SK-N-SH (cell line): ENCODE data around the gene ABCF3. TPM values are rescaled to one million over a fixed set of nuclear protein-coding genes. Genes with fewer than 3 reads are reported as not detected.
"Not testable (repeated sequence)": the region's sequence is repeated elsewhere in the genome, so short reads cannot be mapped to it uniquely, and the experiment has no call there.

Experiments used
- CTCF ChIA-PET: fragments of 300-600, 350-600 bp; formaldehyde crosslinking; extraction: SDS; loops from one replicate; lab custom pipeline; 2021; lab: Yijun Ruan, JAX
- POLR2A ChIA-PET: fragments of 350-600 bp; sonication (Branson Sonifier 250); formaldehyde crosslinking; extraction: SDS; loops from one replicate; lab custom pipeline; 2020; ENCODE audit warnings: antibody characterized with exemption, inconsistent platforms; lab: Yijun Ruan, JAX
- DNase-seq: peaks from one replicate; pipeline ENCODE4 v3.0.0; 2012
- H2AFZ ChIP-seq: fragments of 200-600 bp; sonication (generic); 2 replicates; pipeline ENCODE4 v1.8.1; 2016; ENCODE audit warnings: antibody characterized with exemption, mild to moderate bottlenecking, low read depth
- H3F3A ChIP-seq: fragments of 200-600 bp; sonication (generic); replicated peaks from 2 replicates; pipeline ENCODE3; 2016; ENCODE audit warnings: antibody characterized with exemption, mild to moderate bottlenecking; ENCODE audit not compliant: insufficient read depth
- H3K27ac ChIP-seq, 2 experiments: fragments of 200-500 bp in 1 of 2; fragments of 200-600 bp in 1 of 2; sonication (Bioruptor generic) in 1 of 2; sonication (generic), shearing (Covaris generic) in 1 of 2; 2 replicates each; pipeline versions ENCODE4 v1.5.1 to v1.6.1; 2014 to 2016; ENCODE audit warnings: low read depth in 2 of 2, inconsistent platforms in 1 of 2, low read length in 1 of 2, mild to moderate bottlenecking in 1 of 2, mixed read lengths in 1 of 2
- H3K27me3 ChIP-seq: fragments of 200-600 bp; sonication (generic), shearing (Covaris generic); 2 replicates; pipeline ENCODE4 v1.6.1; 2016; ENCODE audit warnings: mixed run types; ENCODE audit not compliant: insufficient read depth
- H3K36me3 ChIP-seq, 2 experiments: fragments of 200-500 bp in 1 of 2; fragments of 200-600 bp in 1 of 2; sonication (Bioruptor generic) in 1 of 2; sonication (generic) in 1 of 2; replicated peaks in 1 of 2; 2 replicates each; pipeline versions ENCODE3 to v1.5.1; 2014 to 2016; ENCODE audit warnings: low read length in 1 of 2, mild to moderate bottlenecking in 1 of 2; ENCODE audit not compliant: insufficient read depth in 2 of 2, control insufficient read depth in 1 of 2
- H3K4me1 ChIP-seq, 2 experiments: fragments of 200-500 bp in 1 of 2; fragments of 200-600 bp in 1 of 2; sonication (Bioruptor generic) in 1 of 2; sonication (generic), shearing (Covaris generic) in 1 of 2; 2 replicates each; pipeline versions ENCODE4 v1.5.1 to v1.6.1; 2014 to 2016; ENCODE audit warnings: low read depth in 1 of 2, low read length in 1 of 2, mixed run types in 1 of 2; ENCODE audit not compliant: insufficient read depth in 2 of 2, control insufficient read depth in 1 of 2
- H3K4me2 ChIP-seq: fragments of 200-600 bp; sonication (generic), shearing (Covaris generic); 2 replicates; pipeline ENCODE4 v1.6.1; 2017; ENCODE audit warnings: mixed run types
- H3K4me3 ChIP-seq, 2 experiments: fragments of 200-500 bp in 1 of 2; fragments of 200-600 bp in 1 of 2; sonication (Bioruptor generic) in 1 of 2; sonication (generic), shearing (Covaris generic) in 1 of 2; 2 replicates each; pipeline versions ENCODE4 v1.5.1 to v1.8.1; 2014 to 2016; ENCODE audit warnings: low read depth in 2 of 2, inconsistent platforms in 1 of 2, low read length in 1 of 2, mild to moderate bottlenecking in 1 of 2, mixed read lengths in 1 of 2, moderate library complexity in 1 of 2
- H3K79me2 ChIP-seq: fragments of 200-600 bp; sonication (generic); 2 replicates; pipeline ENCODE4 v1.8.1; 2017; ENCODE audit warnings: mild to moderate bottlenecking; ENCODE audit not compliant: insufficient read depth
- H3K9ac ChIP-seq: fragments of 200-600 bp; sonication (generic); 2 replicates; pipeline ENCODE4 v1.6.1; 2017; ENCODE audit warnings: mixed run types
- H3K9me2 ChIP-seq: fragments of 200-600 bp; sonication (generic); 2 replicates; pipeline ENCODE4 v1.6.1; 2017; ENCODE audit warnings: mixed run types
- H3K9me3 ChIP-seq: fragments of 200-600 bp; sonication (generic); 2 replicates; pipeline ENCODE4 v1.6.1; 2017; ENCODE audit warnings: mixed run types, mild to moderate bottlenecking, moderate library complexity
- H4K20me1 ChIP-seq: fragments of 200-600 bp; sonication (generic); 2 replicates; pipeline ENCODE4 v1.6.1; 2017; ENCODE audit warnings: mild to moderate bottlenecking, mixed run types; ENCODE audit not compliant: insufficient read depth
- ELF1 ChIP-seq: IDR thresholded peaks from 2 replicates; pipeline ENCODE4 v1.4.0; 2012
- FOSL2 ChIP-seq: IDR thresholded peaks from 2 replicates; pipeline ENCODE4 v1.4.0; 2012; ENCODE audit warnings: low read depth, mild to moderate bottlenecking, moderate library complexity, borderline replicate concordance
- GABPA ChIP-seq: IDR thresholded peaks from 2 replicates; pipeline ENCODE4 v1.4.0; 2012; ENCODE audit warnings: low read depth, mild to moderate bottlenecking
- NRF1 ChIP-seq: IDR thresholded peaks from 2 replicates; pipeline ENCODE4 v1.6.1; 2012; ENCODE audit warnings: low read depth, mild to moderate bottlenecking, low read length
- POLR2AphosphoS5 ChIP-seq: IDR thresholded peaks from 2 replicates; pipeline ENCODE4 v1.6.1; 2012; ENCODE audit warnings: low read depth, low read length
- RAD21 ChIP-seq: IDR thresholded peaks from 2 replicates; pipeline ENCODE4 v1.6.1; 2012; ENCODE audit warnings: mild to moderate bottlenecking, low read length
- RCOR1 ChIP-seq: fragments of 150-350 bp; IDR thresholded peaks from 2 replicates; pipeline ENCODE4 v1.6.1; 2017; ENCODE audit warnings: antibody characterized with exemption, low read length
- RFX5 ChIP-seq: IDR thresholded peaks from 2 replicates; pipeline ENCODE4 v1.6.1; 2012; ENCODE audit warnings: mild to moderate bottlenecking, improper control_type of control experiment, low read length
- SIN3A ChIP-seq: IDR thresholded peaks from 2 replicates; pipeline ENCODE4 v1.6.1; 2012; ENCODE audit warnings: low read depth, mild to moderate bottlenecking, low read length, moderate library complexity, borderline replicate concordance
- SMC3 ChIP-seq: IDR thresholded peaks from 2 replicates; pipeline ENCODE4 v1.6.1; 2012; ENCODE audit warnings: low read depth, low read length, improper control_type of control experiment
- TAF1 ChIP-seq: IDR thresholded peaks from 2 replicates; pipeline ENCODE4 v1.6.1; 2012; ENCODE audit warnings: low read depth, mild to moderate bottlenecking, low read length, moderate library complexity, borderline replicate concordance
- TCF12 ChIP-seq: IDR thresholded peaks from 2 replicates; pipeline ENCODE4 v1.4.0; 2012
- TEAD4 ChIP-seq: IDR thresholded peaks from 2 replicates; pipeline ENCODE4 v1.4.0; 2012; ENCODE audit warnings: mild to moderate bottlenecking, borderline replicate concordance; ENCODE audit not compliant: insufficient read depth
- YY1 ChIP-seq: IDR thresholded peaks from 2 replicates; pipeline ENCODE4 v1.4.0; 2012; ENCODE audit warnings: low read depth, mild to moderate bottlenecking
- WGBS: methylation state at CpG from one replicate; pipeline ENCODE4 v1.1.6; 2017; ENCODE audit warnings: low lambda C conversion rate; 5-methylcytosine and 5-hydroxymethylcytosine counted together
- polyA plus RNA-seq, 3 experiments: library from polyadenylated mRNA; depleted of rRNA; stranded (reverse); fragments of >200 nt; gene quantifications; 2 replicates each; pipeline ENCODE4 v1.2.3, GENCODE V29; 2012
- TF ChIP-seq, protein P1 (sequence below): fragments of 200-600 bp; sonication (generic); IDR thresholded peaks from 2 replicates; pipeline ENCODE4 v1.6.1; 2017; ENCODE audit warnings: antibody characterized with exemption, mild to moderate bottlenecking, moderate library complexity
- TF ChIP-seq, protein P2 (sequence below): IDR thresholded peaks from 2 replicates; pipeline ENCODE4 v1.4.0; 2012; ENCODE audit warnings: low read depth, borderline replicate concordance
- TF ChIP-seq, protein P3 (sequence below): fragments of 150-350 bp; IDR thresholded peaks from 2 replicates; pipeline ENCODE4 v1.6.1; 2016; ENCODE audit warnings: mild to moderate bottlenecking, low read depth, low read length
- TF ChIP-seq, protein P4 (sequence below): IDR thresholded peaks from 2 replicates; pipeline ENCODE4 v1.4.0; 2012; ENCODE audit warnings: low read depth
- TF ChIP-seq, protein P5 (sequence below): fragments of 150-350 bp; IDR thresholded peaks from 2 replicates; pipeline ENCODE4 v1.6.1; 2017; ENCODE audit warnings: antibody characterized with exemption, low read length, low read depth, borderline replicate concordance

The ABCF3 gene
- polyA plus RNA-seq, 1 of the 3 experiments (the other 2 are of a cell fraction) = 55.6 TPM

DNA sequence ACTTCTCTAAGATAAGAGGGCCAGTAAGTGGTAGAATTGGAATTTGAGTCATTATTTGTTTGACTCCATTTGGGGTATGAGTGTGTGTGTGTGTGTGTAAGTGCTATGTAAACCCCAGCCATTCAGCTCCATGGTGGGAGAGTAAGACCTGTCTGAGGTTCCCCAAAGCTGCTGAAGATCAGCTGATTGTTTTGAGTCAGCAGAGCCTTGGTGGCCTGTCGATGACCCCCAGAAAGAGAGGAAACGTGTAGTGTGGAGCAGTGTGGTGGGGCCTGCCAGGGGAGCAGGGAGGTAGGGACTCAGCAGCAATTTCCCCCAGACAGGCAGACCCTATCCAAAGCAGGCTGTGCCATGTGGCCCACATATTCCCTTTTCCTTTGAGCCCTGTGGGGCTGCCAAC lies 25.5 kb upstream of the ABCF3 start:
- Histone ChIP-seq H3K4me2 (0 out of 2 replicates have a peak overlapping the region, but pooled peaks have one; percentile 19), H3K27ac (no peak overlapping the region), H4K20me1 (peaks cover 83% of the 10 kb centered on the region), H3K9me2 (no peaks in the 10 kb centered on the region), H3K9ac (no peak overlapping the region), H3K4me3 (no peak overlapping the region), H3K9me3 (no peaks in the 10 kb centered on the region), H3F3A (peaks cover 9% of the 10 kb centered on the region), H3K4me1 (peaks cover 13% of the 10 kb centered on the region in 2 experiments; a peak in 3 of 4 replicates), H3K27me3 (no peaks in the 10 kb centered on the region), H2AFZ (no peak overlapping the region), H3K36me3 (peaks cover 24% of the 10 kb centered on the region in 2 experiments), H3K79me2 (peaks cover 92% of the 10 kb centered on the region)
- DNase-seq = no peak
- POLR2A ChIA-PET = no interaction called here
- TF ChIP-seq NRF1 (no peak), RFX5 (no peak), TCF12 (no peak), TAF1 (no peak), SIN3A (no peak), FOSL2 (no peak), GABPA (no peak), ELF1 (no peak), TEAD4 (no peak), POLR2AphosphoS5 (no peak), YY1 (no peak), RCOR1 (no peak), RAD21 (no peak), SMC3 (no peak)
- TF ChIP-seq, protein P1, sequence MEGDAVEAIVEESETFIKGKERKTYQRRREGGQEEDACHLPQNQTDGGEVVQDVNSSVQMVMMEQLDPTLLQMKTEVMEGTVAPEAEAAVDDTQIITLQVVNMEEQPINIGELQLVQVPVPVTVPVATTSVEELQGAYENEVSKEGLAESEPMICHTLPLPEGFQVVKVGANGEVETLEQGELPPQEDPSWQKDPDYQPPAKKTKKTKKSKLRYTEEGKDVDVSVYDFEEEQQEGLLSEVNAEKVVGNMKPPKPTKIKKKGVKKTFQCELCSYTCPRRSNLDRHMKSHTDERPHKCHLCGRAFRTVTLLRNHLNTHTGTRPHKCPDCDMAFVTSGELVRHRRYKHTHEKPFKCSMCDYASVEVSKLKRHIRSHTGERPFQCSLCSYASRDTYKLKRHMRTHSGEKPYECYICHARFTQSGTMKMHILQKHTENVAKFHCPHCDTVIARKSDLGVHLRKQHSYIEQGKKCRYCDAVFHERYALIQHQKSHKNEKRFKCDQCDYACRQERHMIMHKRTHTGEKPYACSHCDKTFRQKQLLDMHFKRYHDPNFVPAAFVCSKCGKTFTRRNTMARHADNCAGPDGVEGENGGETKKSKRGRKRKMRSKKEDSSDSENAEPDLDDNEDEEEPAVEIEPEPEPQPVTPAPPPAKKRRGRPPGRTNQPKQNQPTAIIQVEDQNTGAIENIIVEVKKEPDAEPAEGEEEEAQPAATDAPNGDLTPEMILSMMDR = no peak
- TF ChIP-seq, protein P2, sequence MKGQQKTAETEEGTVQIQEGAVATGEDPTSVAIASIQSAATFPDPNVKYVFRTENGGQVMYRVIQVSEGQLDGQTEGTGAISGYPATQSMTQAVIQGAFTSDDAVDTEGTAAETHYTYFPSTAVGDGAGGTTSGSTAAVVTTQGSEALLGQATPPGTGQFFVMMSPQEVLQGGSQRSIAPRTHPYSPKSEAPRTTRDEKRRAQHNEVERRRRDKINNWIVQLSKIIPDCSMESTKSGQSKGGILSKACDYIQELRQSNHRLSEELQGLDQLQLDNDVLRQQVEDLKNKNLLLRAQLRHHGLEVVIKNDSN = no peak
- TF ChIP-seq, protein P3, sequence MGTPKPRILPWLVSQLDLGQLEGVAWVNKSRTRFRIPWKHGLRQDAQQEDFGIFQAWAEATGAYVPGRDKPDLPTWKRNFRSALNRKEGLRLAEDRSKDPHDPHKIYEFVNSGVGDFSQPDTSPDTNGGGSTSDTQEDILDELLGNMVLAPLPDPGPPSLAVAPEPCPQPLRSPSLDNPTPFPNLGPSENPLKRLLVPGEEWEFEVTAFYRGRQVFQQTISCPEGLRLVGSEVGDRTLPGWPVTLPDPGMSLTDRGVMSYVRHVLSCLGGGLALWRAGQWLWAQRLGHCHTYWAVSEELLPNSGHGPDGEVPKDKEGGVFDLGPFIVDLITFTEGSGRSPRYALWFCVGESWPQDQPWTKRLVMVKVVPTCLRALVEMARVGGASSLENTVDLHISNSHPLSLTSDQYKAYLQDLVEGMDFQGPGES = no peak
- TF ChIP-seq, protein P4, sequence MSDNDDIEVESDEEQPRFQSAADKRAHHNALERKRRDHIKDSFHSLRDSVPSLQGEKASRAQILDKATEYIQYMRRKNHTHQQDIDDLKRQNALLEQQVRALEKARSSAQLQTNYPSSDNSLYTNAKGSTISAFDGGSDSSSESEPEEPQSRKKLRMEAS = no peak
- TF ChIP-seq, protein P5, sequence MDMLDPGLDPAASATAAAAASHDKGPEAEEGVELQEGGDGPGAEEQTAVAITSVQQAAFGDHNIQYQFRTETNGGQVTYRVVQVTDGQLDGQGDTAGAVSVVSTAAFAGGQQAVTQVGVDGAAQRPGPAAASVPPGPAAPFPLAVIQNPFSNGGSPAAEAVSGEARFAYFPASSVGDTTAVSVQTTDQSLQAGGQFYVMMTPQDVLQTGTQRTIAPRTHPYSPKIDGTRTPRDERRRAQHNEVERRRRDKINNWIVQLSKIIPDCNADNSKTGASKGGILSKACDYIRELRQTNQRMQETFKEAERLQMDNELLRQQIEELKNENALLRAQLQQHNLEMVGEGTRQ = no peak
- CTCF ChIA-PET = interaction anchor here (1.0 kb wide), 1 partner anchor 12 kb away, joined by 7 read pairs; no protein-coding TSS in a partner anchor
- 86% methylated on average over 2 of the region's 2 CpGs for WGBS

DNA sequence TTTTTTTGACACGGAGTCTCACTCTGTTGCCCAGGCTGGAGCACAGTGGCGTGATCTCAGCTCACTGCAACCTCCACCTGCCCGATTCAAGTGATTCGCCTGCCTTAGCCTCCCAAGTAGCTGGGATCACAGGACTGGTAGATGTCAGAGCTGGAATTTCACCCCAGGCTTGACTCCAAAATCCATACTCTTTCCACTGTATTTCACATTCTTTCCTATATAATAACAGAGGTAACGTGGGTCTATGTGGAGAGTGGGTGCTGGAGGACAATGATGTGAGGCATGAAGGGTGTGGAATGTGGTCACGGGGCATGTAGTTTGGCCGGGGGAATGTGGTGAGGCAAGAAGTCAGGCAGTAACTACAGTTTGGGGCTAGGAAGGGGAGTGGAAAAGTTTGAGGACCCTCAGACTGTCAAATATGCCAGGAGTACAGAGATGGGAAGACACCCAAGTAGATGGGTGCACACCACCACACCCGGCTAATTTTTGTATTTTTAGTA lies 23.4 kb upstream of the ABCF3 start:
- CTCF ChIA-PET, H3K9ac ChIP-seq, H2AFZ ChIP-seq, POLR2A ChIA-PET, H3K4me3 ChIP-seq, H3K9me2 ChIP-seq, H3K27me3 ChIP-seq, DNase-seq, H3F3A ChIP-seq, H3K9me3 ChIP-seq, H3K4me2 ChIP-seq, H3K27ac ChIP-seq: not testable (repeated sequence)
- peaks cover 74% of the 10 kb centered on the region for H4K20me1 ChIP-seq
- WGBS = 80% methylated on average over 8 of the region's 8 CpGs
- H3K79me2 ChIP-seq = peaks cover 70% of the 10 kb centered on the region
- peaks cover 7 to 11% of the 10 kb centered on the region in 2 experiments; a peak in 3 of 4 replicates for H3K4me1 ChIP-seq
- H3K36me3 ChIP-seq = peaks cover 38 to 45% of the 10 kb centered on the region in 2 experiments
